Measurements from ENCODE around the gene ATP6AP2.

GRCh38 chrX:40539214-40540142 is 41.3 kb upstream of the ATP6AP2 start:
- TF ChIP-seq ZC3H8 (IDR thresholded peaks at IDR 0.05) = no peak
- no peak for TF ChIP-seq MAZ (CRISPR knock-in tag; conservative IDR thresholded peaks at IDR 0.05 in 1 of 2, IDR thresholded peaks at IDR 0.05 in 1 of 2)
- TF ChIP-seq ZFX (CRISPR knock-in tag; IDR thresholded peaks at IDR 0.05) = no peak
- TF ChIP-seq ZNF586 (CRISPR knock-in tag; conservative IDR thresholded peaks at IDR 0.05) = no peak
- no peak for TF ChIP-seq HNRNPLL (IDR thresholded peaks at IDR 0.05; ENCODE audit: low read depth, low read length, poor library complexity, severe bottlenecking)
